Activated CD4-positive, alpha-beta T cell treated with anti-CD3 and anti-CD28 coated beads for 36 hours (primary cell): ENCODE results near the gene AQP5. TPM values are rescaled to one million over a fixed set of nuclear protein-coding genes. Genes with fewer than 3 reads are reported as not detected.
A peak's percentile ranks its signal among the peaks of the same experiment; 100 is the strongest.

Source experiments
- ATAC-seq: fragments of 200-7000 bp; cut with Tn5 transposase; one replicate; pipeline ENCODE4 v1.10.0; 2021; ENCODE audit warnings: mild to moderate bottlenecking, moderate library complexity
- CTCF ChIA-PET: fragments of 350-600 bp; sonication (Branson Sonifier 250); formaldehyde crosslinking; loops from one replicate; lab custom pipeline; 2021; ENCODE audit warnings: antibody characterized with exemption; lab: Charles Lee
- POLR2A ChIA-PET: fragments of 350-600 bp; sonication (Branson Sonifier 250); formaldehyde crosslinking; loops from one replicate; lab custom pipeline; 2021; ENCODE audit warnings: antibody characterized with exemption, inconsistent platforms; lab: Charles Lee
- DNase-seq: peaks from one replicate; pipeline ENCODE4 v3.0.0-alpha.2; 2020
- H3K27ac Mint-ChIP-seq: one replicate; pipeline ENCODE4 v1.8.0; 2021; ENCODE audit warnings: mixed read lengths
- H3K27me3 Mint-ChIP-seq: one replicate; pipeline ENCODE4 v1.8.0; 2021; ENCODE audit warnings: mixed read lengths
- H3K36me3 Mint-ChIP-seq: one replicate; pipeline ENCODE4 v1.8.0; 2021; ENCODE audit warnings: low read depth, mixed read lengths
- H3K4me1 Mint-ChIP-seq: one replicate; pipeline ENCODE4 v1.8.0; 2021; ENCODE audit warnings: mixed read lengths
- H3K4me3 Mint-ChIP-seq: one replicate; pipeline ENCODE4 v1.8.0; 2021; ENCODE audit warnings: mild to moderate bottlenecking, moderate library complexity, mixed read lengths
- H3K9me3 Mint-ChIP-seq: one replicate; pipeline ENCODE4 v1.8.0; 2021; ENCODE audit warnings: low read depth, mixed read lengths
- intact Hi-C, 2 experiments: fragments of 100-400 bp; cut with DNase I in 1 of 2; cut with micrococcal nuclease in 1 of 2; formaldehyde crosslinking; loops; one replicate each; pipeline versions ENCODE4 v1.14.2 to v1.15.1; 2022 to 2024; cut with DNase I, micrococcal nuclease
- total RNA-seq, 2 experiments: library from RNA; stranded (reverse); gene quantifications; one replicate each; pipeline ENCODE4 v1.2.3, GENCODE V29; 2021

Gene AQP5
- total RNA-seq = not detected

- DNase-seq (no peak), ATAC-seq (peak; percentile 36)
- Mint-ChIP-seq H3K4me3 (no peak within 1 kb of the TSS), H3K4me1 (peaks cover 5% of the 10 kb centered on the region), H3K36me3 (no peaks in the 10 kb centered on the region), H3K9me3 (no peaks in the 10 kb centered on the region), H3K27ac (no peak within 1 kb of the TSS), H3K27me3 (peaks cover 64% of the 10 kb centered on the region)
- CTCF ChIA-PET = interaction anchor here (0.7 to 1.4 kb wide), 3 partner anchors 60 to 96 kb away, joined by 3 read pairs; no protein-coding TSS in a partner anchor
- intact Hi-C loops = no loop called here
- POLR2A ChIA-PET = no interaction called here
Observed at GRCh38 chr12:49961111-49961922, at the start of gene AQP5. Gene AQP5 (plus strand): TSS chr12:49961872. CDS start chr12:49962018, 146 bp downstream.

- ChIA-PET POLR2A (interaction anchor here (0.7 kb wide), 1 partner anchor 171 kb away, joined by 3 read pairs; the partner anchor contains the start of gene TMBIM6), CTCF (interaction anchor here (0.5 to 1.3 kb wide), 3 partner anchors 55 to 136 kb away, joined by 3 to 5 read pairs (median 3); no protein-coding TSS in a partner anchor)
- Mint-ChIP-seq H3K36me3 (no peaks in the 10 kb centered on the region), H3K27me3 (no peaks in the 10 kb centered on the region), H3K9me3 (no peaks in the 10 kb centered on the region), H3K4me3 (no peak overlapping the region), H3K27ac (no peak overlapping the region), H3K4me1 (no peaks in the 10 kb centered on the region)
- ATAC-seq (no peak), DNase-seq (no peak)
- intact Hi-C loops = no loop called here
Observed at GRCh38 chr12:49912345-49913255, 49.1 kb upstream of the AQP5 start.

GRCh38 chr12:49916129-49916919 is 45.3 kb upstream of the AQP5 start:
- DNase-seq (no peak), ATAC-seq (no peak)
- ChIA-PET CTCF (interaction anchor here (0.7 to 1.3 kb wide), 4 partner anchors 12 to 280 kb away, joined by 3 to 8 read pairs (median 4); no protein-coding TSS in a partner anchor), POLR2A (interaction anchor here (0.6 kb wide), 1 partner anchor 315 kb away, joined by 3 read pairs; no protein-coding TSS in a partner anchor)
- H3K4me3 Mint-ChIP-seq = no peak overlapping the region
- H3K9me3 Mint-ChIP-seq = no peaks in the 10 kb centered on the region
- intact Hi-C loops = no loop called here
- no peaks in the 10 kb centered on the region for H3K27me3 Mint-ChIP-seq
- no peaks in the 10 kb centered on the region for H3K36me3 Mint-ChIP-seq
- no peaks in the 10 kb centered on the region for H3K4me1 Mint-ChIP-seq
- H3K27ac Mint-ChIP-seq = no peak overlapping the region

GRCh38 chr12:49917166-49917787 is 44.4 kb upstream of the AQP5 start:
- ChIA-PET CTCF (interaction anchor here (0.6 kb wide), 1 partner anchor 1790 kb away, joined by 3 read pairs; no protein-coding TSS in a partner anchor), POLR2A (interaction anchor here (0.5 kb wide), 1 partner anchor 298 kb away, joined by 3 read pairs; no protein-coding TSS in a partner anchor)
- Mint-ChIP-seq H3K27ac (no peak overlapping the region), H3K9me3 (no peaks in the 10 kb centered on the region), H3K4me1 (no peaks in the 10 kb centered on the region), H3K4me3 (no peak overlapping the region), H3K36me3 (no peaks in the 10 kb centered on the region), H3K27me3 (no peaks in the 10 kb centered on the region)
- DNase-seq = no peak
- intact Hi-C loops = no loop called here
- ATAC-seq = no peak

- ATAC-seq = no peak
- no peaks in the 10 kb centered on the region for H3K36me3 Mint-ChIP-seq
Observed at GRCh38 chr12:49917788-49918173, 43.9 kb upstream of the AQP5 start.

GRCh38 chr12:49920241-49920914 is 41.3 kb upstream of the AQP5 start:
- H3K27me3 Mint-ChIP-seq = no peaks in the 10 kb centered on the region
- CTCF ChIA-PET = interaction anchor here (0.6 to 0.7 kb wide), 2 partner anchors 195 to 246 kb away, joined by 3 read pairs; no protein-coding TSS in a partner anchor
- POLR2A ChIA-PET = interaction anchor here (0.7 kb wide), 1 partner anchor 82 kb away, joined by 3 read pairs; no protein-coding TSS in a partner anchor
- no peak overlapping the region for H3K27ac Mint-ChIP-seq
- DNase-seq (no peak), ATAC-seq (no peak)
- no peaks in the 10 kb centered on the region for H3K4me1 Mint-ChIP-seq
- intact Hi-C loops = no loop called here
- no peaks in the 10 kb centered on the region for H3K9me3 Mint-ChIP-seq
- no peak overlapping the region for H3K4me3 Mint-ChIP-seq
- no peaks in the 10 kb centered on the region for H3K36me3 Mint-ChIP-seq

More at GRCh38 chr12:49917788-49918173, 43.9 kb upstream of the AQP5 start:
- ChIA-PET CTCF (interaction anchor here (0.6 kb wide), 1 partner anchor 1790 kb away, joined by 3 read pairs; no protein-coding TSS in a partner anchor), POLR2A (interaction anchor here (0.5 kb wide), 1 partner anchor 299 kb away, joined by 3 read pairs; no protein-coding TSS in a partner anchor)
- H3K9me3 Mint-ChIP-seq = no peaks in the 10 kb centered on the region
- DNase-seq = no peak
- no peak overlapping the region for H3K27ac Mint-ChIP-seq
- H3K27me3 Mint-ChIP-seq = no peaks in the 10 kb centered on the region
- intact Hi-C loops = no loop called here
- no peaks in the 10 kb centered on the region for H3K4me1 Mint-ChIP-seq
- H3K4me3 Mint-ChIP-seq = no peak overlapping the region

- ChIA-PET CTCF (no interaction called here), POLR2A (no interaction called here)
- H3K9me3 Mint-ChIP-seq = no peaks in the 10 kb centered on the region
- H3K36me3 Mint-ChIP-seq = no peaks in the 10 kb centered on the region
- ATAC-seq (no peak), DNase-seq (no peak)
- no peak overlapping the region for H3K4me3 Mint-ChIP-seq
- no peak overlapping the region for H3K27ac Mint-ChIP-seq
- H3K27me3 Mint-ChIP-seq = no peaks in the 10 kb centered on the region
- intact Hi-C loops = no loop called here
- no peaks in the 10 kb centered on the region for H3K4me1 Mint-ChIP-seq
Observed at GRCh38 chr12:49920915-49921286, 40.8 kb upstream of the AQP5 start.

- DNase-seq = no peak
- H3K9me3 Mint-ChIP-seq = no peaks in the 10 kb centered on the region
- ATAC-seq = no peak
- H3K4me3 Mint-ChIP-seq = no peak overlapping the region
- H3K27me3 Mint-ChIP-seq = no peaks in the 10 kb centered on the region
- ChIA-PET POLR2A (no interaction called here), CTCF (no interaction called here)
- H3K27ac Mint-ChIP-seq = no peak overlapping the region
- H3K4me1 Mint-ChIP-seq = no peaks in the 10 kb centered on the region
- intact Hi-C loops = no loop called here
- H3K36me3 Mint-ChIP-seq = no peaks in the 10 kb centered on the region
Observed at GRCh38 chr12:49921299-49921698, 40.4 kb upstream of the AQP5 start.

- H3K4me1 Mint-ChIP-seq = no peaks in the 10 kb centered on the region
- DNase-seq (no peak), ATAC-seq (no peak)
- no peak overlapping the region for H3K27ac Mint-ChIP-seq
- no peaks in the 10 kb centered on the region for H3K36me3 Mint-ChIP-seq
- ChIA-PET CTCF (no interaction called here), POLR2A (no interaction called here)
- intact Hi-C loops = no loop called here
- H3K4me3 Mint-ChIP-seq = no peak overlapping the region
- H3K9me3 Mint-ChIP-seq = no peaks in the 10 kb centered on the region
- no peaks in the 10 kb centered on the region for H3K27me3 Mint-ChIP-seq
Observed at GRCh38 chr12:49921936-49922335, 39.7 kb upstream of the AQP5 start.
